ENCODE results near the gene CXCL12.

Gene CXCL12

DNA sequence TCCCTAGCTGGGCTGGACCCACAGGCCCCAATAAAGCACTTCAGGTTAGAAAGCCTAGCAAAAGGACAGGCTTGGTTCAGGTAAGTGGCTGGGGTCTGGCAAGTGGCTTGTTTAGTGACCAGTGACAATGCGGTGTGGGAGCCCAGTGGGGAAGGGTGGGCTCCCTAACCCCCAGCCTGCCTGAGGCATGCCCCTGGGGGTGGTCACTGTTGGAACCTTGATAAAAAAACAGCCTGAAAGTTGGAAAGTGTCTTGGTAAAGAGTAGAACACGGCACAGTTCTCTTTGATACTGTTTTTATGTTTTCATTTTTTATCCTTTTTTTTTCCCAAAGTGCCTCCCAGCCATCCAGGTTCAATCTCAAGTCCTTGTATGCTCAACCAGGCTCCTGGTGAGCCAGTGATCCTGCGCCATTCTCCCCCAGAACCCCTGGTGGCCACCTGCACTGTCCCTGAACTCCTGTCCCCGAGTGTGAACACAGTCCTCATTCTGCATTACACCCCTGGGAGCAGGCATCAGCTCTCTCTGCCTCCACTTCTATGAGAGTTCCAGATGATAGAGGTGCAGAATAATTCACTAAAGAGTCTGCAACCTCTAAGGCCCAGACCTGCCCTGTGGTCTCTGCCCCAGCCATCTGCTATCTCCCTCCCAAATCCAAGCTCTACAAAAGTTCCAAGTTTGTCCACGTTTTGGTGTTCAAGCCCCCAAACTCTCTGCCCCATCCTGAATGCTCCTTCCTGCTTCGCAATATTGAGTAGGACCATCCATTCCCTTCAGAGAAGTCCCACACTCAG, 15.0 kb upstream of the CXCL12 start:
- DNase-seq = no peak

DNA sequence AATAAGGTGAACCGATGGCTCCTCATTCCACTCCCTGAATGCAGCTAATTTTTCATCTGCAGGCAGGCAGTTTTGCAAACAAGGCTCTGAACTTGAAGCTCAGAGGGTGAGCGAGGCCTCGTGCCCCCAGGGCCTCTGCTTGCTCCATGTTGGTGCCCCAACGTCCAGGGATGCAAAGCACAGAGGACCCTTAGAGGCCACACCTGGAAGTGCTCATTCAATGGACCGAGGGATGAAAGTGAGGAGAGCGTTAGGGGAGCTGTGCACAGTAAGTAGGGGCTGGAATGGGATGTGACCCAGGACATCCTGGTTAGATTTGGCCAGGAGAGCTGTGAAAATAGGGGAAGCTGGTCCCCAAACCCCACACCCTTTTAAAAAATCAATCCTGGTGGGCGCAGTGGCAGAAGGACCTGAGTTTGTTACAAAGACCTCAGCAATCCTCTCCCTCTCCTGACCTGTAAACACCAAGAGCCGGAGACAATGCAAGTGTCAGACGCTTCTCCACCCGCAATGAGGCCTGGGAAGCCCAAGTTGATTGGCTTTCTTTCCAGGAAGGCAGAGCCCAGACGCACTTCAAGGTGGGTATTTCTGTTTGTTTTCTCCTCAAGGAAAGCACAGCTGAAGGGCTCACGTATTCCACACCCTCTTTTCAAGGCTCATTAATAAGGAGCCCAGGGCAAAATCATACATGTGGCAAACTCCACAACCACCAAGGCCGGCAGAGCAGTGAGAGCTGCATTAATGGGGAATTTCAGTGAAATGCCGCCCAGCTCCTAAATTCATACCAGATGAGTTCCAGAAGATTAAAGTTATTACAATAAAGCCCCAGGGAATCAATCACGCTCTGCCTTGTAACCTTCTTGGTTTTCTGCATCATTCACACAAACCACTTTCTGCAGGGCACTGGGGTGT, 14.1 kb upstream of the CXCL12 start:
- DNase-seq = peak; percentile 52

DNA sequence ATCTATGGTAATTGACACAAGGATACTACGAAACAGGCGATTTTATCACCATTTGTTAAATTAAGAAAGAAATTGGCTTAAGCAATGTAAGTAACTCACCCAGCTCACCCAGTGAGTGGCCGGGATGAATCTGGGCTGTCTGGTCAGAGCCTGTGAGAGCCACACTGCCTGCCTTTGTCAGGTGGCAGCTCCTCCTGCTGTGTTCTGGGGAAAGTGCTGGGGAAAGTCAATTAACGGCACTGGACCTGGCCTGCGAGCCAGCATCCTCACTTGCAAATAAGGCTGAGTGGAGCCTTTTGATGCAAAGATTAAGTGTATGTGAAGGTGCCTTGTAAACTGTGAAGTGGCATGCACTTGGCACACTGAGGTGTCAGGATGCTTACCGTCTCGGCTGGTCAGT, 13.4 kb upstream of the CXCL12 start:
- DNase-seq = no peak

DNA sequence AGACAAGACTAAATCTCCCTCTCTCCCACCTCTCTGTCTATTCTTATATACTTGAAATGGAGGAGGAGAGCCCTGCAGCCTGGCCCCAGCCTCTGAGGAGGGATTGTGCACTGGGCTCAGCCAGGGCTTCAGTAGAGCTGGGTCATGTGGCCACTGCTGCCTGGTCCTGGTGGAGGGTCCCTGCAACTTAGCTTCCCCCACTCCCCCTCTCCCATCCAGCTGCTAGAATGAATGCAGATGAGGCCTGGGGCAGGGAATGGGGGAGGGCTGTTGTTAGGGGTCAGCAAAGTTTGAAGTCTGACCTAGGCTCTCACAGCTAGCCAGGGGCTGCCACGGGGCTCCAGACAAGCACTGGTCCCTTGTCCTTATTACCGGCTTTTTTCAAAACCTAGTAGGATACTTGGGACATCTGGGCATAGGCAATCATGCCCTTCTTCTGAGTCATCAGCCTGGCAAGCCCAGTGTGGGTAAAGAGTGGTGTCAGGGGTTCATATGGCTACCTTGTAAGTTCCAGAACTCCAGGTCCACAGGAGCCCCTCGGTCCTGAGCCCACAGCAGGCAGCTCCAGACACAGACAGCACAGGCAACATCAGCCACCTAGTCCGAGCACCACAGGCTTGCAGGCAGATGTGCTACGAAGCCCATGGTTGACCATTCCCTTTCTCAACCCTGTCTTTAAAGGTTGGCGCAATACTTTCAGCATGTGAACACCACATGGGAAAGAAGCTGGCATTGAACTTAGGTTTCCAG, 12.8 kb upstream of the CXCL12 start:
- DNase-seq = no peak

DNA sequence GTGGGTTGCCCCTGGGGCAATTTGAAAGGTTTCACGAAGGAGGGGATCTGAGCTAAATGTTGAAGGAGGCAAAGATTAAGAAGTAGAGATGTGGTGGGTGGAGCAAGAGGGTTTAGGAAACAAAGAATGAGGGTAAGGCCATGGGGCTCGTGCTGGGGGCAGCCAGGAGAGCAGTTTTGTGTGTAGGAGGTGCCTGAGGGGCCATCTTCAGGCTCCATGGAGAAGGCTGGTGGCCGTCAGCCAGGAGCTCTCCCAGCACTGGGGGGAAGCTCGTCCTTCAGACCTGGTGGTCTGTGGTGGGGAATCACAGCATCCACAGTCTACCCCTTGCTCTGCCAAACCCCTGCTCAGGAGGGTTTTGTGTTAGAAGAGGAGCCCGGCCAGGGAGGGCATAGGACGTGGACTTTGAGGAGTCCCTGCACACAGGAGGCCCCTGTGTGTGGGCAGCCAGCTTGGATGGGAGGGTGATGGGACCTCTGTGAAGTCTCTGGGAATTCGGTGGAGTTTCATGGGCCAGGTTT, 11.8 kb upstream of the CXCL12 start:
- no peak for DNase-seq

DNA sequence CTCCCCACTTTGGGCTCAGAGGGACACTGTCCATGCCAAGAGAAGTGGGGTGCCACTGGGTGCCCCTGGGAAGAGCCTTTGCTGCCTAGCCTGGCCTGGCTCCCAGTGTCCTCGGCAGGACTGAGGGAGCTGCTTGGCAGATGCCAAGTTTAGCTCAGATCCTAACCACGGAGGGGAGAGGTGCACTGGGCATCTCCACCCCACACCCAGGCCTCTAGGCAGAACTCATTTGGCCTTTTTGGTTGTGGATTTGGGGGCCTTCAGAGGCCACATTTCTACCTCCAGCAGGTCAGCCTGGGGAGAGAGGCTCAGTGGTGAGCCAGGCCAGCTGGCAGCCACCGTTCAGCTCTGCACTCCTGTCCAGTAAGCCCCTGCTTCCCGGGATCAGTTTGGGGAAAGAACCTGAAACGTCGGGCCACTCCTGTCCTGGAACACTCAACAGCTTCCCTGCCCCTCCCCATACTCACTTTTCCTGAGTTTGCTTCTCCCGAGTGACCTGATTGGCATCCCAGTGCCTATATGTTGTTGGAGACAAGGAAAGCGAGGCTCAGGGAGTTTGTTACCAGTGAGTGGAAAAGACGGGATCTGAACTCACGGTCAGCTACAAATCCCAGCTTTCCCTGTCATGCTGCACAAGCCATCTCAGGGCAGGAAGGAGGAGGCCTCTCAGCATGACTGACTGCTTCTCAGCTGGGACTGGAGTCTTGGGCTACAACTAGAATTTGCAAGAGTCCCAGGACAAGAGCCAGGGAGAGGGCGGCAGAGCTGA, 11.2 kb upstream of the CXCL12 start:
- no peak for DNase-seq

DNA sequence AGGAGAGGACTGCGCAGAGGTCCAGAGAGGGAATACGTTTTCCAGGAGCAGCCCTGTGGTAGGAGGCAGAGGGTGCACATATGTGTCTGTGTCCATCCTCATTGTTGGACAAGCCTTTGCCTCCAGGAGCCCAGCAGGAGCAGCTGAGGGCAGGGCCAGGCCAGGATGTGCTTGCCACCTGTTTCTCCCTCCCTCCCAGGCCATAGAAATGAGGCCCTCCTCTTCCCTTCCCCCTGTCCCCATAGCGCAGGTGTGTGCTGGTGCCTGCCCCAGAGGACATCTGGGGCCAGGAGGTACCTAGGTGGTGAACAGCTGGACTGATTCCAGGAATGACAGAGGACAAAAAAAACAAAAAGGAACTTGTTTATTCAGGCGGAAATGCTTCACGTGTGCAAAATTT, 10.5 kb upstream of the CXCL12 start:
- DNase-seq = no peak

DNA sequence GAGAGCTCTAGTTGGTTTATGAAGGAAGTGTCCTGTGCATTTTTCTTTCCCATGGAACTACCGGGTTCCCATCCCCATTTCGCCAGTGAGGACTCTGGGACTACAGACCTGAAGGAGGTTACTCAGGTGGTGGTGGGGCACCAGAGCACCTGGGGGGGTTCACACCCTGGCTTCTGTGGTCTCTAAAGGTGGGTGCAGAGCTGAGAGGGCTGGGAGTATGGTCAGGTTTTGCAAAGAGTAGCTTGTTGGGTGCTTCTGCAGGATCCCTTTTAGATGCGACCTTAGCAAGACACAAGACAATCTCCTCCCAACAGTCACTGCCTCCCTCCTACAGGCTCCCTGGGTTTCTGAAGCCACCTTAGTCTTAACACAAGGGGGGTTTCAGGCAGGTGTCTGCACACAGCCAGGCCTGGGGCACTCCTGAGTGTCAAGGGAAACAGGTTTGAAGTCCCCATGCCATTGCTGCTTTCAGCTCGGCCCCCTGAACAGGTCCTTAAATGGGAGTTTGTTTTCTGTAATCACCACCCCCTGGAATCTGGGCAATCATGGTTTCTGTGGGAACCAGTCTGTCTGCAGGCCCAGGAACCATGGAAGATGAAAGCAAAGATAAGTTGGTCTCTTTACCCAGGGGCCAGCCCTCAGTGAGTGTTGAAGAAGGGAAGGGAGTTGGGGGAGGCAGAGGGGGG, 9.9 kb upstream of the CXCL12 start:
- no peak for DNase-seq

DNA sequence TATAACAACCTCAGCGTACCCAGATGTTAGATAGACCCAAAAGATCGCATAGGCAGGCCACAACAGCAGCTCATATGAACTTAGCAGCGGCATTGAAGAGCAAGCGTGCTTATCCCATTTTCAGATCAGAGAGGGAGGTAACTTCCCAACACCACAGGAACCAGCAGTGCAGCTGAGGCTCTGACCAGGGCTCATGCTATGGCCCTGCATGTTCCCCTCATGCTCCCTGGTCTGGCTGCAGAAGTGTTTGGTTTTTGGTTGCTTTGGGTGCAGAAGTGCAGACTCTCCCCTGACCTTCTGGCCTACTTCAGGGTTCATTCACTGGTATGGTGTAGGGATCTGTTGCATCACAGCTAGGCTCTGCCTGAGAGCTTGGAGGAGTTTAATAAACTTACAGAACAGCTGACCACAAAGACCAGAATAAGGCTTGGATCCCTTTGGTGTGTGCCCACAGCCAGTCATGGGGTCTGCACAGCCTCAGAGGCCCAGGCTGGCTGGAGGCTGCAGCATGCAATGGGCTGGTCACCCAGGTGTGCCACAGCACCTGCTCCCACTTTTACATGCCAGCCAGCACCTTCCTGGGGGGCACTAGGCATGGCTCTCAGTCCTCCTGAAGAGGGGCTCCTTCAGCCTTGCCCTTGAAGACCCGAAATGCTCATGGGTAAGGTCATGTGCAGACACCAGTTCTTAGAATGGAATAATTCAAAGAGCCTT, 9.1 kb upstream of the CXCL12 start:
- no peak for DNase-seq

DNA sequence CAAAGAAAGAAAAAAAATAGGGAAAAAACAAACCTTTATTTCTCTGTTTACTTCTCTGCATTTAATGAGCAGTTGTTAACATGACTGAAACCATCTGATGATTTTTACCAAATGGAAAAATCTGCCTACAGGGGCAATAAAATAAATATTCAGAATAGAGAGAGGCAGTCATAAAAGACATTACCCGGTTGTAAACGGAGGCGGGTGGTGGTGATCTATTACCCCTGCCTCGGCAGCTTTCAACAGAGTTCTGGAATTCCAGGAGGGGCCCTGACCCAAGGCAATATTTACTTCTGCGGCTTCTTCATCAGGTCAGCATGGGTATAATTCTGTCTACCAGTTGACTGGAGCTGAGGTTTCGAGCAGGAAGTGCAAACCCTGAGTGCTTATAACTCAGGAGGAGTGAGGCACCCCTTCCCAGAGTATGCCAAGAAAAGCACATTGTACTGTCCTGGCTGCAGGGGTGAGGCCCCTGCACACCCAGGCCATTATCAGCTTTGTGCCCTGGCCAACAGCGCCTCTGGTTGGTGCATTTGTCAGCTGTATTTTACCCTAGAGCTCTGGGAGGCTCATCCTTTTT, 8.2 kb upstream of the CXCL12 start:
- DNase-seq = no peak

DNA sequence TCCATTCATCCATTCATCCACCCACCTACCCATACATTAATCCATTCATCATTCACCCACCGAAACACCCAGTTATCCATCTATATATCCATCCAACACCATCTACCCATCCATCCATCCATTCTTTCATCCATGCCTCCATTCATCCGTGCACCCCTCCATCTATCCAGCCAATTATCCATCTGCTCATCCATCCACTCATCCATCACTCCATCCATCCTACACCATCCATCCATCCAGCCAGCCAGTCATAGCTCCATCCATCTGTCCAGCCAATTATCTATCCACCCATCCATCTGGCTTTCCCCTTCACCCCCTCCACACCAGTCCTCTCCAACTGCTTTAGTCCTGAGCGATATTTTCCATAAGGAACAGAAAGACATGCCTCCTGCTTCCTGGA, 7.5 kb upstream of the CXCL12 start:
- no peak for DNase-seq

DNA sequence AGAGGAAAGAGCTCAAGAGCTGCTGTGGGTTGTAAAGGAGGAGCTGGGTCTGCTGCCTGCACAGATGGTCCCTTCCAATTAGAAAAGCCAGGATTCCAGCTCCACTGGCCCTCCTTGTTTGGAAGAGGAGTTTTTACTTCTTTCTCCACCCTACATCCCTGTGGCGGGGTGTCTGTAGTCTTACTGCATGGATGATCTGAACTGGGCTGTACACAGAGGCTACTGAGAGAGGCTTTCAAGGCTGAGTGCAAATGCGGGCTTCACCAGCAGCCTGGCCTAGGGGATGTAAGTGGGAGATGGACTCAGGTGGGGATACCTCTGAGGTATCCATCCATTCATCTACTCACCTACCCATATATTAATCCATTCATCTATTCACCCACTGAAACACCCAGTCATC, 7.1 kb upstream of the CXCL12 start:
- no peak for DNase-seq

DNA sequence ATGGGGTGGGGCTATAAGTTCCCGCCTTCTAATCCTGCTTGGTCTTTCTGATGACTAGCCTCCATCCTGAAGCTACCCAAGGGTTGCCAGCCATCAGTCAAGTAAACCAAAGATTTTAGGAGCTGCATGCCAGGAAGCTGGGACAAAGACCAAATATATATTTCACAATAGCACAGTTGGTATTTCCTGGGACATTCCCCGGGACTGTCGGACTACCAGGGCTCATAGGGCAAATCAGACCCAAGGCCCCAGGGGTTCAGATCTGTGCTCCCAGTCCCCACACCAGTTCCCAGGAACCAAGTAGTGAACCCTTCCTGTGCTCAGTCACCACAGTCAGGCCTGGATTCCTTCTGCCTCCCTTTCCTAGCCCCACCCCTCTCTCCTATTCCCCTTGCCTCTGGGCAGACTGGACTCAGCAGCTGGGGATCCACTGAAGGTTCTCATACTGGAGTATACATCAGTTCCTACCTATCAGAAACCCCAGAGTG, 5.7 kb upstream of the CXCL12 start:
- DNase-seq = no peak

DNA sequence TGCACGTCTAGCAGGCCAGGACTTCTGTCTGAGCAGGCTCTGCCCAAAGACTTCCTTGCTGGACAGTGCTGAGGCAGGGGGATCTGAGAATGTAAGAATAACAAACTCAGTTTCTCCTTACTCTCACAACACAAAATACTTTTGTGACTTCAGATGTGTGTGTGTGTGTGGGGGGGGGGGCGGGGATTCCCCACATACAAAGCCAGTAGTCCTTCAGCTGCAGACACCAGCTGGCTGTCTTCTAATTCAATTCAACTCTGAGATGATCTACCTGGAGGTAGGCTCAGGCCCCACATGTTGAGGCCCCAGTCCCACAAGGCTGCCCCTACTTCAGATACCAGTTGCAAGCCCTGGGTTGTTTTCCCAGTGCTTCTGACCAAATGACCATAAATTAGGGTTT, 4.7 kb upstream of the CXCL12 start:
- DNase-seq = no peak

DNA sequence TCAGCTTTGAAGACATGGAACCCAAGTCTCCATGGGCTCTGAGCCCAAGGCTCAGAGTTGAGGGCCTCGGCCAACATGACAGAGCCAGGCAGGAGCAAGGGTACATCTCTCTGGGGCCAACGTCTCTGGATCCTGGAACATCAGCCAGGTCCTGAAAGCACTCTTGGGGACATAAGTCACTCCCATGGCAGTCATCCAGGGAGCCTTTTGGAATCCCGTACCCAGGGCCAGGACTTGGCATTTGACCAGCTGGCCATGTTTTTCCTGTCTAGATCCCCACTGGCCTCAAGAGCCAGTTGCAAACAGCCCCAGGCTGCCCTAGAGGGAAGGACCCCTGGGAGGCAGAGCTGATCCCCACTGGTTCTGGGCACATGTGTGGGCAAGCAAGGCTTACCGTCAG, 4.3 kb upstream of the CXCL12 start:
- no peak for DNase-seq

DNA sequence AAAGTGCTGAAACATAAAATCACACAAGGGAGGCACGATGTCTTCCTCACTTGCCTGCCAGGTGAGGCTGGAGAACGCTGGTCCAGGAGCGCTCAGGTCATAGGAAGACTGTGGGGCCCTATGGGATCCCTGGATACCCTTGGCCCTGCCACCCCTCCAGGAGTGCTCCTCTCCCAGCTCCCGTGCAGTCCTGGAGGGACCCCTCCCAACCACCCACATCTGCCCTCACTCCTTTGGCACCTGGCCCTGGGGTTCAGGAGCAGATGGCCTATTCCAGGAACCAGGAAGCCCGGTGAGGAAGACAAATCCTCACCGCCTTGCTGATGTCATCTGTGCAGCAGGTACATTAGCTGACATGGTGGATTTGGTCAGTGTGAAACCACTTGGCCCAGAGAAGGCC, 3.7 kb upstream of the CXCL12 start:
- no peak for DNase-seq

DNA sequence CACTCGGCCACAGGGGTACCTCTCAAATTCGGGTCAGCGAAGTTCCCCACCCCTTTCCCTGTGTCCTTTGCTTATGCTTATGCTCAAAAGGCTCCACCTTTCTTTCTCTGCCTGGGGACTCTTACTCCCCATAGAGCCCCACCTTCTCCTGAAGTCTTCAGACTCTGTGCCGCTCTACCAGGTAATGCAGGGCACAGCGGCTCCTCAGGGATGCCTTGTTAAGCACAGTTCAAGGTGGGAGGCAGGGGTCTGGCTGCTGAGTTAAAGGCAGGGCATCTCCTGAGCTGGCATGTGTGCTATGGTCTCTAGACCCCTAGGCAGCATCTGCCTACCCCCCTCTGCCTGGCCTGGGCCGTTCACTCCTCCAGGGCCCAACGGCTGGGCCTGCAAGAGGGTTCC, 3.0 kb upstream of the CXCL12 start:
- no peak for DNase-seq

DNA sequence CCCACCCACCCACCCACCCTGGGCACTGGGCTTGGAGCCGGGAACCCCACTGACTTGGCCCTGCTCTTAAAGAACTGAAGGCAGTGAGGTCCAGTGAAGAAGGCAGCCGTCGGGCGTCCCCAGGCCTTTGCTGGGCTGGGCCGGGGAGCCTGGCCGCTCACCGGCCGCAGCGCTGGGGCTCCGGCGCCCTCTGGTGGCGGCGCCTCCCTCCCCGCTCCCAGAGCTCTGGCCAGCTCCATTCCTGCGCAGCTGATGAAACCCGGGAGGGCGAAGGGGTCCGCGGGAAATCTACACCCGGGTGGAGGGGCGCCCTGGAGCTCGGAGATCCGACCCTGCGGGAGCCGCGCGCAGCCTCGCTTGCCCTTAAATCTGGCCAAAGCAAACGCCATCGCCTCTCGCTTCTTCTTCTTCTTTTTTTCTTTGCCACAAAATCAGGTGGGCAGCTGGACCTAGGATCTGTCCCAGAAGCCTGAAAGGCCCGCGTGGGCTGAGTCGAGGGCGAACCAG, 1.7 kb upstream of the CXCL12 start:
- DNase-seq = peak; percentile 92

DNA sequence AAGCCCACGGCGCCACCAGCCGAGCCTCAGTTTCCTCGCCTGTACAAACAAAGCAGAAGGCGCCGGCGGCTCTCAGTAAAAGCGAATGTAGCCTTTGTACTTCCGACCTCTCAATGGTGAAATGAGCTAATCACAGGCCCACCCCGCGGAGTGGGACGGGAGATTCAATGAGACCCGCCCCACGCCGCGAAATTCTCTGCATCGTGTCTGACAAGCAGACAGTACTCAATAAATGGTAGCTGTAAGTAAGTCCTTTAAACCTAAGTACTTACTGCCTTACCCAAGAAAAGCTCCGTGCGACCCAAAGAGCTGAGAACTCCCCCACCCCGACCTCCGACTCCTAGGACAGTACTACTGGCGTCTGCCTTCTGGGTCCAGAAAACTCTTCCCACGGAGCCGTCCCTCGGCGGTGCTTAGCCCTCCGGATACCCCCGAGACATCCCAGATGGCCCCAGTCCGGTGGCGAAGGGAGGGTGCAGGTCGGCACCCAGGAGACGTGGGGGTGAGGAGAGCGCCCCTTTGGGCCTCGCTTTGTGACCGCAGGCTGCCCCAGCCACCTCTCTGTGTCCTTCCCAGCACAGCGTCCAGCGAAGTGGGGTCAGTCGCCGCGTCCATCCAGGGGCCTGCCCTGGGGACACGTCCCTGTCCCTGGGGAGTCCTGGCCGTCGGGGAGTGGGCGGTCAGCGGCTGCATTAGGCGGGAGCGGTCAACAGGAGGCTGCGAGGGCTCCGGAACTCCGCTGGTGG, 972 bp upstream of the CXCL12 start:
- DNase-seq = peak; percentile 47

DNA sequence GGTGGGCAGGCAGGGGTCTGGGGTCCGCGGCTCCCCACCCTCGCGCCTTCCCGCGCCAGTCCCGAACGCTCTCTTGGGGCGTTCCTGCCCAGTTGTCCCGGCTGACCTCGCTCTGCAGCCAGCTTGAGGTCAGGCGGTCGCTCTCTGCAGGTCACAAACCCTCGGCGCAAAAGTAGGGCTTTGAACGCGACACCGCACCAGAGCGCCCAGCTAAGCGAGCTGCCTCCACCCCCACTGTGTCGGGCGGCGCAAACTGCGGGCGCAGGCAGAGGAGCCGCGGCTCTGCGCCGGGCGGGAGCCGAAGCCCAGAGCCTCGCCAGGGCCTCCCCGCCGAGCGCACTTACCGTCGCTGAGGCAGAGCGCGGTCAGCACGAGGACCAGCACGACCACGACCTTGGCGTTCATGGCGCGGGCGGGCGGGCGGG, 284 bp downstream of the CXCL12 start:
- peak; percentile 71 for DNase-seq

All from eye (tissue), 1 donor.